WERI-Rb-1 (cell line): Measurements from ENCODE around the gene SLC26A6.

Source experiments
- DNase-seq: peaks from one replicate; pipeline ENCODE4 v3.0.0-alpha.2; 2020
- H3K27ac ChIP-seq: fragments of 250-450 bp; sonication (Bioruptor Pico); 2 replicates; pipeline ENCODE4 v1.5.1; 2020; ENCODE audit warnings: mild to moderate bottlenecking, moderate library complexity
- H3K27me3 ChIP-seq: fragments of 250-450 bp; sonication (Bioruptor Pico); 2 replicates; pipeline ENCODE4 v1.5.1; 2021; ENCODE audit warnings: mild to moderate bottlenecking, low read depth, moderate library complexity; ENCODE audit not compliant: insufficient read depth, severe bottlenecking
- H3K36me3 ChIP-seq: fragments of 250-450 bp; sonication (Bioruptor Pico); 2 replicates; pipeline ENCODE4 v1.5.1; 2020; ENCODE audit warnings: mild to moderate bottlenecking, moderate library complexity
- H3K4me3 ChIP-seq: 2 replicates; pipeline ENCODE4 v1.5.1; 2011; ENCODE audit warnings: low read depth, mild to moderate bottlenecking, control low read depth, low read length
- H3K9me3 ChIP-seq: fragments of 250-450 bp; sonication (Bioruptor Pico); 2 replicates; pipeline ENCODE4 v1.5.1; 2021; ENCODE audit warnings: mild to moderate bottlenecking, moderate library complexity; ENCODE audit not compliant: severe bottlenecking
- TF ChIP-seq, protein P1 (sequence below): IDR thresholded peaks from 2 replicates; pipeline ENCODE4 v1.5.1; 2011; ENCODE audit warnings: low read depth, mild to moderate bottlenecking, control low read depth, inconsistent platforms, low read length

The SLC26A6 gene

GRCh38 chr3:48621461-48621869, 13.8 kb downstream of the SLC26A6 start, which contains the start of gene TMEM89:
TMEM89 (minus strand) TSS chr3:48621769; CDS start chr3:48621756, 13 bp downstream.
- TF ChIP-seq, protein P1, sequence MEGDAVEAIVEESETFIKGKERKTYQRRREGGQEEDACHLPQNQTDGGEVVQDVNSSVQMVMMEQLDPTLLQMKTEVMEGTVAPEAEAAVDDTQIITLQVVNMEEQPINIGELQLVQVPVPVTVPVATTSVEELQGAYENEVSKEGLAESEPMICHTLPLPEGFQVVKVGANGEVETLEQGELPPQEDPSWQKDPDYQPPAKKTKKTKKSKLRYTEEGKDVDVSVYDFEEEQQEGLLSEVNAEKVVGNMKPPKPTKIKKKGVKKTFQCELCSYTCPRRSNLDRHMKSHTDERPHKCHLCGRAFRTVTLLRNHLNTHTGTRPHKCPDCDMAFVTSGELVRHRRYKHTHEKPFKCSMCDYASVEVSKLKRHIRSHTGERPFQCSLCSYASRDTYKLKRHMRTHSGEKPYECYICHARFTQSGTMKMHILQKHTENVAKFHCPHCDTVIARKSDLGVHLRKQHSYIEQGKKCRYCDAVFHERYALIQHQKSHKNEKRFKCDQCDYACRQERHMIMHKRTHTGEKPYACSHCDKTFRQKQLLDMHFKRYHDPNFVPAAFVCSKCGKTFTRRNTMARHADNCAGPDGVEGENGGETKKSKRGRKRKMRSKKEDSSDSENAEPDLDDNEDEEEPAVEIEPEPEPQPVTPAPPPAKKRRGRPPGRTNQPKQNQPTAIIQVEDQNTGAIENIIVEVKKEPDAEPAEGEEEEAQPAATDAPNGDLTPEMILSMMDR: no peak
- Histone ChIP-seq H3K27me3 (no peaks in the 10 kb centered on the region), H3K27ac (no peak within 1 kb of the TSS), H3K9me3 (peaks cover 8% of the 10 kb centered on the region), H3K36me3 (peaks cover 34% of the 10 kb centered on the region), H3K4me3 (no peak within 1 kb of the TSS)
- no peak for DNase-seq

GRCh38 chr3:48619541-48620524, 15.4 kb downstream of the SLC26A6 start:
- peaks cover 29% of the 10 kb centered on the region for H3K36me3 ChIP-seq
- peaks cover 8% of the 10 kb centered on the region for H3K9me3 ChIP-seq
- TF ChIP-seq, protein P1: no peak
- no peak for DNase-seq
- no peak overlapping the region for H3K4me3 ChIP-seq
- no peaks in the 10 kb centered on the region for H3K27me3 ChIP-seq
- H3K27ac ChIP-seq: no peak overlapping the region

DNA sequence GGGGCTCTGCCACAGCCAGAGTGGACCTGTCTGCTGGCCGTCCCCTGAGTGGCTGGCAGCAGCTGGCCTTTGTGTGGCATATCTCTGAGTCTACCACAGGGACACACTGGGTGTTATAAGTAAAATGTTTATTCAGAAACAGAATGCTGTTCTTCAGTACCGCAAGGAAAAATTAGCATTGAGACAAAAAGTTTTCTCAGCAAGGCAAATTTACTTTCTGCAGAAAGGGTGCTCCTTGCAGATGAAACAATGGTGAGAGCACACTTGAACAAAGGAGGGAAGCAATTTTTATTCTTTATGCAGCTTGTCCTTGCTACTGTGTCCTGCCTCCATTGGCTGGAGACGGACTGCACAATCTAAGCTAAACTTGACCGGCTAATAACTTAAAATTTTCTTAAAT, 17.7 kb downstream of the SLC26A6 start:
- H3K4me3 ChIP-seq: no peak overlapping the region
- DNase-seq: no peak
- H3K36me3 ChIP-seq: peaks cover 33% of the 10 kb centered on the region
- TF ChIP-seq, protein P1: no peak
- peaks cover 8% of the 10 kb centered on the region for H3K9me3 ChIP-seq
- H3K27me3 ChIP-seq: no peaks in the 10 kb centered on the region
- H3K27ac ChIP-seq: no peak overlapping the region

- H3K27ac ChIP-seq: no peak overlapping the region
- TF ChIP-seq, protein P1: no peak
- H3K9me3 ChIP-seq: peaks cover 8% of the 10 kb centered on the region
- H3K27me3 ChIP-seq: no peaks in the 10 kb centered on the region
- H3K4me3 ChIP-seq: no peak overlapping the region
- peaks cover 21% of the 10 kb centered on the region for H3K36me3 ChIP-seq
- no peak for DNase-seq
Measured at GRCh38 chr3:48614044-48614443, 21.2 kb downstream of the SLC26A6 start.

GRCh38 chr3:48612309-48612708, 23.0 kb downstream of the SLC26A6 start:
- Histone ChIP-seq H3K36me3 (peaks cover 24% of the 10 kb centered on the region), H3K4me3 (no peak overlapping the region), H3K27me3 (no peaks in the 10 kb centered on the region), H3K9me3 (peaks cover 3% of the 10 kb centered on the region), H3K27ac (no peak overlapping the region)
- TF ChIP-seq, protein P1: no peak
- DNase-seq: no peak
